ENCODE data around the gene PBX4. TPM values are rescaled to one million over a fixed set of nuclear protein-coding genes. Genes with fewer than 3 reads are reported as not detected.

PBX4 gene
- total RNA-seq, result 0.28 and 1.0 TPM in 2 replicates

GRCh38 chr19:19618219-19619051 lies at the start of gene PBX4:
TSS of gene PBX4 (minus strand) at chr19:19618687. CDS start at chr19:19618629, 58 bp downstream.

GRCh38 chr19:19663256-19664120 lies 45.0 kb upstream of the PBX4 start, which contains the start of gene ATP13A1:
TSS of gene ATP13A1 (minus strand) at chr19:19663676. CDS start at chr19:19663666, 10 bp downstream.

GRCh38 chr19:19643158-19644053 lies 24.9 kb upstream of the PBX4 start, which contains the start of gene GMIP:
TSS of gene GMIP (minus strand) at chr19:19643657. CDS start at chr19:19643529, 128 bp downstream.

GRCh38 chr19:19627621-19628500 lies 9.4 kb upstream of the PBX4 start, which contains the start of gene LPAR2:
TSS of gene LPAR2 (minus strand) at chr19:19628220. CDS start at chr19:19627275, 945 bp downstream.

GRCh38 chr19:19538061-19538784 lies 80.3 kb downstream of the PBX4 start, which contains the start of gene CILP2:
TSS of gene CILP2 (plus strand) at chr19:19538265. CDS start at chr19:19538350, 85 bp downstream.

GRCh38 chr19:19528721-19529490 lies 89.6 kb downstream of the PBX4 start, which contains the start of gene YJEFN3:
TSS of gene YJEFN3 (plus strand) at chr19:19528911. CDS start at chr19:19528933, 22 bp downstream.

GRCh38 chr19:19515642-19516519 lies 102.6 kb downstream of the PBX4 start, which contains the start of gene NDUFA13:
TSS of gene NDUFA13 (plus strand) at chr19:19516225. CDS start at chr19:19516239, 14 bp downstream.

GRCh38 chr19:19514881-19515641 lies 103.4 kb downstream of the PBX4 start, which contains the start of gene TSSK6:
TSS of gene TSSK6 (minus strand) at chr19:19515548. CDS start at chr19:19515427, 121 bp downstream.

Other genes starting within 250 kb of the PBX4 start
- 45.1 and 101 TPM in 2 replicates for gene GATAD2A, start 213.0 kb downstream of the PBX4 start, total RNA-seq
- gene TSSK6, start 103.1 kb downstream of the PBX4 start, total RNA-seq, result 3.6 and 4.4 TPM in 2 replicates
- 139 and 143 TPM in 2 replicates for gene NDUFA13, start 102.5 kb downstream of the PBX4 start, total RNA-seq
- 0.43 TPM in 1 of 2 replicates, not detected in the other for gene YJEFN3, start 89.8 kb downstream of the PBX4 start, total RNA-seq
- under 0.01 and 0.21 TPM in 2 replicates for gene CILP2, start 80.4 kb downstream of the PBX4 start, total RNA-seq
- gene LPAR2, start 9.5 kb upstream of the PBX4 start, total RNA-seq, result 4.8 and 11.0 TPM in 2 replicates
- gene GMIP, start 25.0 kb upstream of the PBX4 start, total RNA-seq, result 5.1 and 9.6 TPM in 2 replicates
- 23.6 and 63.7 TPM in 2 replicates for gene ATP13A1, start 45.0 kb upstream of the PBX4 start, total RNA-seq
- 11.7 and 14.4 TPM in 2 replicates for gene ZNF101, start 50.2 kb upstream of the PBX4 start, total RNA-seq
- 7.5 and 8.4 TPM in 2 replicates for gene ZNF14, start 114.4 kb upstream of the PBX4 start, total RNA-seq
- gene ZNF506, start 203.1 kb upstream of the PBX4 start, total RNA-seq, result 10.3 and 18.0 TPM in 2 replicates
- 2.4 and 5.9 TPM in 2 replicates for gene ZNF253, start 247.2 kb upstream of the PBX4 start, total RNA-seq